NCI-H187 (cell line): Measurements from ENCODE around the gene OBSL1.
A peak's percentile ranks its signal among the peaks of the same experiment; 100 is the strongest.

Source experiments
- DNase-seq, 2 experiments: peaks; one replicate each; lab custom pipeline; 2025; lab: John Stamatoyannopoulos, UW

The OBSL1 gene

GRCh38 chr2:219596954-219597551, 25.7 kb upstream of the OBSL1 start:
- no peak for DNase-seq

- DNase-seq = no peak
These were observed 23.9 kb upstream of the OBSL1 start for GRCh38 chr2:219595256-219595655.

- no peak for DNase-seq
These were observed 21.8 kb upstream of the OBSL1 start for GRCh38 chr2:219593154-219593553.

- no peak for DNase-seq
These were observed 21.4 kb upstream of the OBSL1 start for GRCh38 chr2:219592736-219593135.

GRCh38 chr2:219591091-219591490, 19.8 kb upstream of the OBSL1 start:
- DNase-seq = no peak

- no peak for DNase-seq
These were observed 10.0 kb upstream of the OBSL1 start for GRCh38 chr2:219581346-219581745.

- no peak for DNase-seq
These were observed 7.7 kb upstream of the OBSL1 start for GRCh38 chr2:219578811-219579613.

GRCh38 chr2:219576505-219577388, 5.4 kb upstream of the OBSL1 start:
- DNase-seq = peak in 1 of 2 experiments; percentile 19

GRCh38 chr2:219575566-219576504, 4.5 kb upstream of the OBSL1 start:
- DNase-seq = no peak

- no peak for DNase-seq
These were observed 3.4 kb upstream of the OBSL1 start for GRCh38 chr2:219574484-219575311.

- DNase-seq = no peak
These were observed 1.8 kb upstream of the OBSL1 start for GRCh38 chr2:219573166-219573565.

- no peak for DNase-seq
These were observed 1.1 kb upstream of the OBSL1 start, which contains the start of gene INHA for GRCh38 chr2:219572237-219573001. Gene INHA (plus strand): TSS chr2:219572310. CDS start chr2:219572375, 65 bp downstream.

GRCh38 chr2:219570924-219571310, 422 bp downstream of the OBSL1 start:
- DNase-seq = no peak

- no peak for DNase-seq
These were observed 980 bp downstream of the OBSL1 start for GRCh38 chr2:219570194-219570923.

GRCh38 chr2:219569635-219570034, 1.7 kb downstream of the OBSL1 start:
- no peak for DNase-seq

- DNase-seq = no peak
These were observed 2.3 kb downstream of the OBSL1 start for GRCh38 chr2:219569041-219569440.

- no peak for DNase-seq
These were observed 3.5 kb downstream of the OBSL1 start for GRCh38 chr2:219567791-219568361.

GRCh38 chr2:219567131-219567530, 4.2 kb downstream of the OBSL1 start:
- DNase-seq = no peak

GRCh38 chr2:219566640-219567039, 4.7 kb downstream of the OBSL1 start:
- no peak for DNase-seq
